NCI-H526 treated with DMSO at 0.1 percent for 48 hours (cell line): ENCODE results near the gene CAPN12.

Experiments used
- DNase-seq: peaks from one replicate; lab custom pipeline; 2025; lab: John Stamatoyannopoulos, UW

Gene CAPN12

GRCh38 chr19:38693380-38694223, 50.7 kb downstream of the CAPN12 start:
- DNase-seq: no peak

GRCh38 chr19:38692458-38693379, 51.6 kb downstream of the CAPN12 start:
- DNase-seq: no peak

- DNase-seq: no peak
Measured at GRCh38 chr19:38691938-38692457, 52.3 kb downstream of the CAPN12 start.

GRCh38 chr19:38690832-38691231, 53.4 kb downstream of the CAPN12 start:
- no peak for DNase-seq

- DNase-seq: no peak
Measured at GRCh38 chr19:38690146-38690545, 54.1 kb downstream of the CAPN12 start.

- DNase-seq: no peak
Measured at GRCh38 chr19:38687837-38688378, 56.4 kb downstream of the CAPN12 start.

GRCh38 chr19:38686530-38686888, 57.8 kb downstream of the CAPN12 start:
- DNase-seq: no peak

- DNase-seq: peak; percentile 12
Measured at GRCh38 chr19:38685666-38686529, 58.4 kb downstream of the CAPN12 start.

- no peak for DNase-seq
Measured at GRCh38 chr19:38684862-38685665, 59.2 kb downstream of the CAPN12 start.

- DNase-seq: no peak
Measured at GRCh38 chr19:38684078-38684861, 60.0 kb downstream of the CAPN12 start.

GRCh38 chr19:38683393-38684077, 60.7 kb downstream of the CAPN12 start:
- no peak for DNase-seq

GRCh38 chr19:38682872-38683392, 61.3 kb downstream of the CAPN12 start:
- no peak for DNase-seq

GRCh38 chr19:38682195-38682867, 61.9 kb downstream of the CAPN12 start:
- no peak for DNase-seq
